Endothelial cell of umbilical vein (primary cell): ENCODE results near the gene PTPN9. TPM values are rescaled to one million over a fixed set of nuclear protein-coding genes. Genes with fewer than 3 reads are reported as not detected.

Experiments
- BruUV-seq: library from RNA; stranded (reverse); fragments of 400-500 nt; replicated peaks from 2 replicates; lab custom pipeline; 2021; lab: Mats Ljungman, UMichigan
- CTCF ChIA-PET: fragments of 300-600, 350-600 bp; sonication (Branson Sonifier 250); formaldehyde crosslinking; loops from one replicate; lab custom pipeline; 2021; ENCODE audit warnings: antibody characterized with exemption, inconsistent platforms; lab: Charles Lee
- POLR2A ChIA-PET: fragments of 300-600, 350-600 bp; sonication (Branson Sonifier 250); formaldehyde crosslinking; loops from one replicate; lab custom pipeline; 2021; ENCODE audit warnings: antibody characterized with exemption, inconsistent platforms; lab: Charles Lee
- DNase-seq: peaks from one replicate; pipeline ENCODE4 v3.0.0-alpha.2; 2011; ENCODE audit warnings: low read depth, low spot score
- FAIRE-seq: peaks from 2 replicates; lab custom pipeline; 2011; peaks lifted over from hg19 to GRCh38; lab: Jason Lieb, UNC
- H2AFZ ChIP-seq: 2 replicates; pipeline ENCODE4 v1.6.0; 2012; ENCODE audit warnings: low read depth, low read length, control low read depth, inconsistent platforms
- H3K27ac ChIP-seq: 2 replicates; pipeline ENCODE4 v1.5.1; 2011; ENCODE audit warnings: low read depth, mild to moderate bottlenecking, control low read depth, low read length, moderate library complexity; ENCODE audit not compliant: insufficient read depth
- H3K27me3 ChIP-seq, 2 experiments: 2 replicates each; pipeline versions ENCODE4 v1.6.0 to v1.6.1; 2011; ENCODE audit warnings: low read length in 2 of 2, mixed read lengths in 1 of 2; ENCODE audit not compliant: control insufficient read depth in 2 of 2, insufficient read depth in 2 of 2
- H3K36me3 ChIP-seq, 2 experiments: 2 replicates in 1 of 2; 3 replicates in 1 of 2; pipeline ENCODE4 v1.5.1; 2011; ENCODE audit warnings: low read length in 2 of 2, mild to moderate bottlenecking in 1 of 2, moderate library complexity in 1 of 2; ENCODE audit not compliant: control insufficient read depth in 2 of 2, insufficient read depth in 2 of 2; ENCODE audit errors: extremely low read depth in 1 of 2
- H3K4me1 ChIP-seq: 3 replicates; pipeline ENCODE4 v1.5.1; 2011; ENCODE audit warnings: mild to moderate bottlenecking, low read length; ENCODE audit not compliant: control insufficient read depth, insufficient read depth; ENCODE audit errors: extremely low read depth
- H3K4me2 ChIP-seq: 2 replicates; pipeline ENCODE4 v1.6.1; 2011; ENCODE audit warnings: low read length, control low read depth, mixed read lengths; ENCODE audit not compliant: insufficient read depth
- H3K4me3 ChIP-seq, 3 experiments: fragments of 200-600 bp in 1 of 3; sonication (generic), shearing (Covaris generic) in 1 of 3; replicated peaks in 1 of 3; 2 replicates each; pipeline ENCODE4 v1.5.1; 2011 to 2016; ENCODE audit warnings: control low read depth in 3 of 3, low read length in 3 of 3, mild to moderate bottlenecking in 2 of 3, inconsistent platforms in 1 of 3, low read depth in 1 of 3, moderate library complexity in 1 of 3; ENCODE audit not compliant: insufficient read depth in 1 of 3
- H3K79me2 ChIP-seq: 2 replicates; pipeline ENCODE4 v1.6.0; 2012; ENCODE audit warnings: low read length, inconsistent platforms; ENCODE audit not compliant: control insufficient read depth, insufficient read depth
- H3K9ac ChIP-seq: replicated peaks from 2 replicates; pipeline ENCODE3; 2011; ENCODE audit warnings: low read length, control low read depth; ENCODE audit not compliant: insufficient read depth; ENCODE audit errors: extremely low read depth
- H3K9me1 ChIP-seq: replicated peaks from 3 replicates; pipeline ENCODE4 v1.6.0; 2011; ENCODE audit warnings: mild to moderate bottlenecking, low read length; ENCODE audit not compliant: control insufficient read depth, insufficient read depth; ENCODE audit errors: extremely low read depth
- H3K9me3 ChIP-seq: replicated peaks from 2 replicates; pipeline ENCODE4 v1.5.1; 2012; ENCODE audit warnings: low read length, inconsistent platforms; ENCODE audit not compliant: control insufficient read depth, insufficient read depth
- H4K20me1 ChIP-seq: replicated peaks from 2 replicates; pipeline ENCODE3; 2011; ENCODE audit warnings: mild to moderate bottlenecking, low read length; ENCODE audit not compliant: control insufficient read depth, insufficient read depth; ENCODE audit errors: extremely low read depth
- CTCF ChIP-seq, 2 donors: IDR thresholded peaks; 1 replicate in 1 of 2; 2 replicates in 1 of 2; pipeline ENCODE4 v1.5.1; 2011; ENCODE audit warnings: low read length in 2 of 2, mild to moderate bottlenecking in 2 of 2, moderate library complexity in 2 of 2, control low read depth in 1 of 2, inconsistent platforms in 1 of 2, low read depth in 1 of 2; ENCODE audit not compliant: insufficient read depth in 1 of 2; ENCODE audit errors: extremely low read depth in 1 of 2
- EZH2 ChIP-seq: IDR thresholded peaks from 2 replicates; pipeline ENCODE4 v1.6.1; 2012; ENCODE audit warnings: borderline replicate concordance, low read depth, mild to moderate bottlenecking, moderate library complexity, low read length, inconsistent platforms; ENCODE audit not compliant: severe bottlenecking
- FOS ChIP-seq: IDR thresholded peaks from 2 replicates; pipeline ENCODE4 v1.6.1; 2011; ENCODE audit warnings: mild to moderate bottlenecking, low read length, moderate library complexity, borderline replicate concordance; ENCODE audit not compliant: insufficient read depth
- GATA2 ChIP-seq: IDR thresholded peaks from 2 replicates; pipeline ENCODE4 v1.7.0; 2011; ENCODE audit warnings: low read depth, mild to moderate bottlenecking, moderate library complexity, mixed read lengths, low read length; ENCODE audit not compliant: insufficient read length, insufficient read depth
- JUN ChIP-seq: IDR thresholded peaks from 2 replicates; pipeline ENCODE4 v1.6.1; 2011; ENCODE audit warnings: borderline replicate concordance, low read depth; ENCODE audit not compliant: insufficient read length, insufficient read depth
- MAX ChIP-seq: IDR thresholded peaks from 2 replicates; pipeline ENCODE4 v1.6.1; 2011; ENCODE audit not compliant: insufficient read depth, insufficient read length
- MYC ChIP-seq: IDR thresholded peaks from one replicate; pipeline ENCODE4 v1.6.1; 2011; ENCODE audit warnings: mild to moderate bottlenecking, low read depth, low read length
- POLR2A ChIP-seq: IDR thresholded peaks from 2 replicates; pipeline ENCODE4 v1.6.1; 2012; ENCODE audit warnings: low read depth, mild to moderate bottlenecking, control low read depth, low read length
- POLR2AphosphoS5 ChIP-seq: IDR thresholded peaks from 2 replicates; pipeline ENCODE4 v1.6.1; 2012; ENCODE audit warnings: low read depth, mild to moderate bottlenecking, control low read depth, low read length, moderate library complexity; ENCODE audit not compliant: insufficient read depth
- dilution Hi-C: fragments of 300-500 bp; cut with MboI; formaldehyde crosslinking; loops from one replicate; pipeline ENCODE4 v1.15.0; 2019; ENCODE audit warnings: low sequenced_read_pairs; ENCODE audit not compliant: extremely low pct_ligation_motif_present
- intact Hi-C: fragments of 100-400 bp; cut with micrococcal nuclease; formaldehyde crosslinking; loops from one replicate; pipeline ENCODE4 v1.10.0; 2022
- polyA plus RNA-seq, 4 experiments: library from polyadenylated mRNA; depleted of rRNA in 3 of 4; stranded (reverse) in 3 of 4; unstranded in 1 of 4; fragments of >200 nt; gene quantifications; 2 replicates each; pipeline versions ENCODE4 v1.2.1 to v1.2.3, GENCODE V29; 2011 to 2012; ENCODE audit warnings: missing spikeins in 1 of 4
- total RNA-seq: library from RNA; stranded (reverse); gene quantifications from 2 replicates; pipeline ENCODE4 v1.2.3, GENCODE V29; 2021

Gene PTPN9
- total and polyA plus RNA-seq, 2 donors (not counting 3 experiments of a cell fraction or from before 2014, with no cell fraction given), result 31.4 to 37.2 TPM

- FAIRE-seq, result no peak
- no TSS peak for BruUV-seq
- Histone ChIP-seq H3K4me3 (no peak overlapping the region), H3K79me2 (peaks cover 43% of the 10 kb centered on the region), H3K36me3 (no peaks in the 10 kb centered on the region), H3K4me2 (no peak overlapping the region), H3K9ac (no peak overlapping the region), H2AFZ (no peak overlapping the region), H3K27ac (no peak overlapping the region), H4K20me1 (peaks cover 7% of the 10 kb centered on the region), H3K9me3 (no peaks in the 10 kb centered on the region), H3K27me3 (no peaks in the 10 kb centered on the region), H3K4me1 (no peaks in the 10 kb centered on the region), H3K9me1 (no peaks in the 10 kb centered on the region)
- ChIA-PET POLR2A (no interaction called here), CTCF (no interaction called here)
- DNase-seq, result no peak
- dilution Hi-C loops (no loop called here), intact Hi-C loops (no loop called here)
- TF ChIP-seq GATA2, result no peak
- no peak for TF ChIP-seq MAX
- TF ChIP-seq CTCF (IDR thresholded peaks at IDR 0.05; ENCODE audit: extremely low read depth in 1 of 2, insufficient read depth in 1 of 2, low read depth in 1 of 2, low read length in 2 of 2), result no peak
- TF ChIP-seq JUN, result no peak
- TF ChIP-seq POLR2AphosphoS5, result no peak
- TF ChIP-seq EZH2, result no peak
- TF ChIP-seq POLR2A, result no peak
- no peak for TF ChIP-seq FOS
- TF ChIP-seq MYC, result no peak
These were observed 28.0 kb downstream of the PTPN9 start for GRCh38 chr15:75551091-75551490.
